Endodermal cell (in vitro differentiated cells): ENCODE data around the gene OR4D11. TPM values are rescaled to one million over a fixed set of nuclear protein-coding genes. Genes with fewer than 3 reads are reported as not detected.
"Not testable (repeated sequence)": the region's sequence is repeated elsewhere in the genome, so short reads cannot be mapped to it uniquely, and the experiment has no call there.

Experiments used
- DNase-seq: peaks from one replicate; pipeline ENCODE4 v3.0.0-alpha.2; 2017
- H3K27ac ChIP-seq: 2 replicates; pipeline ENCODE4 v1.5.1; 2013; ENCODE audit warnings: mild to moderate bottlenecking, low read depth, low read length, moderate library complexity
- H3K27me3 ChIP-seq: 2 replicates; pipeline ENCODE4 v1.6.1; 2013; ENCODE audit warnings: mild to moderate bottlenecking, low read length, moderate library complexity; ENCODE audit not compliant: insufficient read depth, control insufficient read depth, poor library complexity, severe bottlenecking
- H3K36me3 ChIP-seq: 2 replicates; pipeline ENCODE4 v1.7.0; 2013; ENCODE audit warnings: mild to moderate bottlenecking, low read length, moderate library complexity; ENCODE audit not compliant: control insufficient read depth, insufficient read depth
- H3K4me1 ChIP-seq: one replicate; pipeline ENCODE4 v1.7.0; 2013; ENCODE audit warnings: low read length; ENCODE audit not compliant: control insufficient read depth, insufficient read depth
- H3K4me3 ChIP-seq: 2 replicates; pipeline ENCODE4 v1.5.1; 2013; ENCODE audit warnings: mild to moderate bottlenecking, low read length, moderate library complexity
- H3K9ac ChIP-seq: 2 replicates; pipeline ENCODE4 v1.6.1; 2013; ENCODE audit warnings: mild to moderate bottlenecking, low read length, moderate library complexity; ENCODE audit not compliant: poor library complexity, severe bottlenecking; ENCODE audit errors: extremely low read depth
- H3K9me3 ChIP-seq: 2 replicates; pipeline ENCODE4 v1.6.1; 2013; ENCODE audit warnings: mild to moderate bottlenecking, low read length, moderate library complexity; ENCODE audit not compliant: control insufficient read depth
- H3K27ac Mint-ChIP-seq: 2 replicates; pipeline ENCODE4 v1.8.0; 2020; ENCODE audit warnings: mixed read lengths
- H3K27me3 Mint-ChIP-seq: 2 replicates; pipeline ENCODE4 v1.8.0; 2021; ENCODE audit warnings: mild to moderate bottlenecking, mixed read lengths; ENCODE audit not compliant: insufficient read depth
- H3K36me3 Mint-ChIP-seq: 2 replicates; pipeline ENCODE4 v1.8.0; 2020; ENCODE audit warnings: low read depth, mixed read lengths
- H3K4me1 Mint-ChIP-seq: 2 replicates; pipeline ENCODE4 v1.8.0; 2020; ENCODE audit warnings: mixed read lengths
- H3K4me3 Mint-ChIP-seq: 2 replicates; pipeline ENCODE4 v1.8.0; 2020; ENCODE audit warnings: mild to moderate bottlenecking, moderate library complexity, mixed read lengths
- H3K9me3 Mint-ChIP-seq: 2 replicates; pipeline ENCODE4 v1.8.0; 2020; ENCODE audit warnings: mild to moderate bottlenecking, mixed read lengths
- whole genome bisulfite sequencing, 2 experiments: methylation state at CpG; one replicate each; pipeline versions ENCODE4 v1.1.5 to v1.1.7; 2013; ENCODE audit warnings: missing lambda C conversion rate in 2 of 2, mixed read lengths in 1 of 2; ENCODE audit not compliant: insufficient coverage in 1 of 2, insufficient read length in 1 of 2; 5-methylcytosine and 5-hydroxymethylcytosine counted together
- total RNA-seq, 2 donors: library from RNA; stranded (reverse); fragmentation: NEBNext Ultra II Directional in 1 of 2; extraction: Animal tissue kit (Norgen Biotek cat#: 25700) in 1 of 2; gene quantifications; 2 replicates in 1 of 2; 3 replicates in 1 of 2; pipeline ENCODE4 v1.2.1, GENCODE V29; 2021
- TF ChIP-seq, protein P1 (sequence below): fragments of 200-600 bp; sonication (generic); conservative IDR thresholded peaks from 2 replicates; pipeline ENCODE4 v1.5.0; 2021; ENCODE audit warnings: antibody characterized with exemption, mild to moderate bottlenecking

OR4D11 gene
- total RNA-seq, 2 donors from 2014 or later = not detected

GRCh38 chr11:59534676-59535075, 31.3 kb downstream of the OR4D11 start:
- Mint-ChIP-seq H3K36me3 (no peaks in the 10 kb centered on the region), H3K27ac (no peak overlapping the region), H3K27me3 (no peaks in the 10 kb centered on the region), H3K9me3 (peaks cover 5% of the 10 kb centered on the region), H3K4me3 (no peak overlapping the region), H3K4me1 (peaks cover 4% of the 10 kb centered on the region)
- DNase-seq = no peak
- Histone ChIP-seq H3K36me3 (no peaks in the 10 kb centered on the region), H3K27me3 (no peaks in the 10 kb centered on the region), H3K4me1 (peaks cover 4% of the 10 kb centered on the region), H3K27ac (no peak overlapping the region), H3K9ac (no peak overlapping the region), H3K4me3 (no peak overlapping the region), H3K9me3 (no peaks in the 10 kb centered on the region)
- TF ChIP-seq, protein P1, sequence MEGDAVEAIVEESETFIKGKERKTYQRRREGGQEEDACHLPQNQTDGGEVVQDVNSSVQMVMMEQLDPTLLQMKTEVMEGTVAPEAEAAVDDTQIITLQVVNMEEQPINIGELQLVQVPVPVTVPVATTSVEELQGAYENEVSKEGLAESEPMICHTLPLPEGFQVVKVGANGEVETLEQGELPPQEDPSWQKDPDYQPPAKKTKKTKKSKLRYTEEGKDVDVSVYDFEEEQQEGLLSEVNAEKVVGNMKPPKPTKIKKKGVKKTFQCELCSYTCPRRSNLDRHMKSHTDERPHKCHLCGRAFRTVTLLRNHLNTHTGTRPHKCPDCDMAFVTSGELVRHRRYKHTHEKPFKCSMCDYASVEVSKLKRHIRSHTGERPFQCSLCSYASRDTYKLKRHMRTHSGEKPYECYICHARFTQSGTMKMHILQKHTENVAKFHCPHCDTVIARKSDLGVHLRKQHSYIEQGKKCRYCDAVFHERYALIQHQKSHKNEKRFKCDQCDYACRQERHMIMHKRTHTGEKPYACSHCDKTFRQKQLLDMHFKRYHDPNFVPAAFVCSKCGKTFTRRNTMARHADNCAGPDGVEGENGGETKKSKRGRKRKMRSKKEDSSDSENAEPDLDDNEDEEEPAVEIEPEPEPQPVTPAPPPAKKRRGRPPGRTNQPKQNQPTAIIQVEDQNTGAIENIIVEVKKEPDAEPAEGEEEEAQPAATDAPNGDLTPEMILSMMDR = no peak
- 94 to 100% methylated on average over 1 of the region's 1 CpG for WGBS, 2 experiments

- Mint-ChIP-seq H3K27me3 (no peaks in the 10 kb centered on the region), H3K36me3 (no peaks in the 10 kb centered on the region), H3K4me3 (no peak overlapping the region), H3K27ac (no peak overlapping the region), H3K4me1 (no peaks in the 10 kb centered on the region), H3K9me3 (no peaks in the 10 kb centered on the region)
- H3K4me1 ChIP-seq = no peaks in the 10 kb centered on the region
- no peaks in the 10 kb centered on the region for H3K27me3 ChIP-seq
- H3K27ac ChIP-seq = no peak overlapping the region
- H3K36me3 ChIP-seq = no peaks in the 10 kb centered on the region
- DNase-seq = peak; percentile 7
- H3K9me3 ChIP-seq = no peaks in the 10 kb centered on the region
- 60 to 91% methylated on average over 1 to 3 of the region's 3 CpGs for WGBS, 2 experiments
- no peak overlapping the region for H3K4me3 ChIP-seq
- H3K9ac ChIP-seq = no peak overlapping the region
- TF ChIP-seq, protein P1 = no peak
Measured at GRCh38 chr11:59542142-59542810, 38.9 kb downstream of the OR4D11 start.

- not testable (repeated sequence) for H3K9me3 Mint-ChIP-seq, H3K9ac ChIP-seq, H3K4me1 ChIP-seq, H3K4me3 ChIP-seq, H3K9me3 ChIP-seq, H3K36me3 ChIP-seq, H3K4me3 Mint-ChIP-seq, H3K27me3 ChIP-seq, H3K27ac Mint-ChIP-seq, H3K27ac ChIP-seq, H3K4me1 Mint-ChIP-seq, H3K27me3 Mint-ChIP-seq, H3K36me3 Mint-ChIP-seq, DNase-seq
- 100% methylated on average over 1 of the region's 3 CpGs; no CpG with 5 or more reads in 1 of the 2 experiments for WGBS, 2 experiments
Measured at GRCh38 chr11:59543713-59544112, 40.3 kb downstream of the OR4D11 start.

DNA sequence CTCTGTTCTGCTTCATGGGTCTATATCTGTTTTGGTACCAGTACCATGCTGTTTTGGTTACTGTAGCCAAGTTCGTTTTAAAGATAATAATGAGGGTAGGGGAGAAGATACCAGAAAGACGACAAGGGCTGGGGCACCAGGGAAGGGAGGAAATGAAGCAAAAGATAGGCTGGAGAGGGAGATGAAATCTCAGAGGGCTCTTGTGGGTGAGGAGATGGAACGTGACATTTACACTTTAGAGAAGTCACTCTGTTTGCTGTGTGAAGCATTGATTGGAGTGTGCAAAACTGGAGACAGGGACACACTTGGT, 41.4 kb downstream of the OR4D11 start:
- no peak overlapping the region for H3K27ac Mint-ChIP-seq

More for the DNA sequence above, 41.4 kb downstream of the OR4D11 start:
- H3K4me1 Mint-ChIP-seq = peaks cover 14% of the 10 kb centered on the region
- Histone ChIP-seq H3K4me1 (no peaks in the 10 kb centered on the region), H3K36me3 (no peaks in the 10 kb centered on the region), H3K9me3 (no peaks in the 10 kb centered on the region), H3K4me3 (no peak overlapping the region), H3K27me3 (no peaks in the 10 kb centered on the region), H3K27ac (no peak overlapping the region), H3K9ac (no peak overlapping the region)
- H3K36me3 Mint-ChIP-seq = no peaks in the 10 kb centered on the region
- no peaks in the 10 kb centered on the region for H3K9me3 Mint-ChIP-seq
- no peak overlapping the region for H3K4me3 Mint-ChIP-seq
- TF ChIP-seq, protein P1 = no peak
- 88 to 97% methylated on average over 3 of the region's 3 CpGs for WGBS, 2 experiments
- H3K27me3 Mint-ChIP-seq = no peaks in the 10 kb centered on the region
- DNase-seq = no peak
